Measurements from ENCODE around the gene CEBPG. TPM values are rescaled to one million over a fixed set of nuclear protein-coding genes. Genes with fewer than 3 reads are reported as not detected.

Gene CEBPG
- total RNA-seq, 1 donor from 2014 or later = 19.5 TPM

GRCh38 chr19:33382006-33382405 lies 8.5 kb downstream of the CEBPG start:
- H3K4me3 Mint-ChIP-seq = no peak overlapping the region
- no peaks in the 10 kb centered on the region for H3K9me3 Mint-ChIP-seq
- H3K27ac Mint-ChIP-seq = no peak overlapping the region

DNA sequence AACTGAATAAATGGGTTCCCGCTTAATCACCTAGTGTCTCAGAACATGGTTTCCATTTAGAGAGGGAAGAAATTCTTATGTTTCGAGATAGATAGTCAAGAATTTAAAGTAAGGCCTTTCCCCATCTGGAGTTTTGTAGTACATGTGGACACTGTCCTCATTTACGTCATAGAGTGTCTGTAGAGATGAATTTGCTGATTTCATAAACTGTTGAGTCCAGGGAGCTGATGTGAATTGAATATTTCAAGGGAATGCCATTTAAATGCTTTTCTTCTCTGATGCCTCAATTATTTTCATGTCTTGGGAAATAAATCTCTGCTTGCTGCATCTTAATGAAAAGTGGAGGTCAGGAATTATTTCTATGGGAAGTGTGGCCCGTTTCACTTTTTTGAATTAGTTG lies 9.5 kb downstream of the CEBPG start:
- H3K27ac Mint-ChIP-seq = no peak overlapping the region
- no peak for DNase-seq (ENCODE audit: low spot score in 2 of 2, unreplicated experiment in 2 of 2)

More at GRCh38 chr19:33382006-33382405, 8.5 kb downstream of the CEBPG start:
- Mint-ChIP-seq H3K27me3 (ENCODE audit: low read depth) (no peaks in the 10 kb centered on the region), H3K36me3 (peaks cover 8% of the 10 kb centered on the region), H3K4me1 (no peaks in the 10 kb centered on the region)
- TF ChIP-seq, protein P1, sequence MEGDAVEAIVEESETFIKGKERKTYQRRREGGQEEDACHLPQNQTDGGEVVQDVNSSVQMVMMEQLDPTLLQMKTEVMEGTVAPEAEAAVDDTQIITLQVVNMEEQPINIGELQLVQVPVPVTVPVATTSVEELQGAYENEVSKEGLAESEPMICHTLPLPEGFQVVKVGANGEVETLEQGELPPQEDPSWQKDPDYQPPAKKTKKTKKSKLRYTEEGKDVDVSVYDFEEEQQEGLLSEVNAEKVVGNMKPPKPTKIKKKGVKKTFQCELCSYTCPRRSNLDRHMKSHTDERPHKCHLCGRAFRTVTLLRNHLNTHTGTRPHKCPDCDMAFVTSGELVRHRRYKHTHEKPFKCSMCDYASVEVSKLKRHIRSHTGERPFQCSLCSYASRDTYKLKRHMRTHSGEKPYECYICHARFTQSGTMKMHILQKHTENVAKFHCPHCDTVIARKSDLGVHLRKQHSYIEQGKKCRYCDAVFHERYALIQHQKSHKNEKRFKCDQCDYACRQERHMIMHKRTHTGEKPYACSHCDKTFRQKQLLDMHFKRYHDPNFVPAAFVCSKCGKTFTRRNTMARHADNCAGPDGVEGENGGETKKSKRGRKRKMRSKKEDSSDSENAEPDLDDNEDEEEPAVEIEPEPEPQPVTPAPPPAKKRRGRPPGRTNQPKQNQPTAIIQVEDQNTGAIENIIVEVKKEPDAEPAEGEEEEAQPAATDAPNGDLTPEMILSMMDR (IDR thresholded peaks at IDR 0.05; ENCODE audit: unreplicated experiment) = no peak
- no peak for DNase-seq (ENCODE audit: low spot score in 2 of 2, unreplicated experiment in 2 of 2)

GRCh38 chr19:33383720-33384292 lies 10.3 kb downstream of the CEBPG start:
- TF ChIP-seq, protein P1 (IDR thresholded peaks at IDR 0.05; ENCODE audit: unreplicated experiment) = no peak
- Mint-ChIP-seq H3K36me3 (peaks cover 8% of the 10 kb centered on the region), H3K4me1 (no peaks in the 10 kb centered on the region), H3K27ac (no peak overlapping the region), H3K4me3 (no peak overlapping the region), H3K27me3 (ENCODE audit: low read depth) (no peaks in the 10 kb centered on the region), H3K9me3 (no peaks in the 10 kb centered on the region)
- DNase-seq (ENCODE audit: low spot score in 2 of 2, unreplicated experiment in 2 of 2) = no peak

More for the DNA sequence above, 9.5 kb downstream of the CEBPG start:
- H3K36me3 Mint-ChIP-seq = peaks cover 8% of the 10 kb centered on the region
- H3K4me1 Mint-ChIP-seq = no peaks in the 10 kb centered on the region
- H3K27me3 Mint-ChIP-seq (ENCODE audit: low read depth) = no peaks in the 10 kb centered on the region
- no peaks in the 10 kb centered on the region for H3K9me3 Mint-ChIP-seq
- H3K4me3 Mint-ChIP-seq = no peak overlapping the region
- TF ChIP-seq, protein P1 (IDR thresholded peaks at IDR 0.05; ENCODE audit: unreplicated experiment) = no peak

DNA sequence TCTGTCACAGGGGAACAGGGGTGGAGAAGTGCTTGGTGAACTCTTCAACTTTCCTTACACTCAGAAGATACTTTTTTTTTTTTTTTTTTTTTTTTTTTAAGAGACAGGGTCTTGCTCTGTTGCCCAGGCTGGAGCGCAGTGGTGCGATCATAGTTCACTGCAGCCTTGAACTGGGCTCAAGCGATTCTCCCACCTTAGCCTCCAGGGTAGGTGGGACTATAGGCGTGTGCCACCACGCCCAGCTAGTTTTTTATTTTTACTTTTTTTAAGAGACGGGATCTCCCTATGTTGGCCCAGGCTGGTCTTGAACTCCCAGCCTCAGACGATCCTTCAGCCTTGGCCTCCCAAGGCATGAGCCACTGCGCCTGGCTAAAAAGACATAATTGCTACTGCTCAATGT lies 11.5 kb downstream of the CEBPG start:
- peaks cover 2% of the 10 kb centered on the region for H3K36me3 Mint-ChIP-seq
- H3K27me3 Mint-ChIP-seq (ENCODE audit: low read depth) = no peaks in the 10 kb centered on the region
- H3K4me3 Mint-ChIP-seq = no peak overlapping the region
- TF ChIP-seq, protein P1 (IDR thresholded peaks at IDR 0.05; ENCODE audit: unreplicated experiment) = no peak
- H3K4me1 Mint-ChIP-seq = peaks cover under 1% of the 10 kb centered on the region
- peak overlapping the region; percentile 25 for H3K27ac Mint-ChIP-seq
- no peaks in the 10 kb centered on the region for H3K9me3 Mint-ChIP-seq
- DNase-seq (ENCODE audit: low spot score in 2 of 2, unreplicated experiment in 2 of 2) = no peak

GRCh38 chr19:33385956-33386355 lies 12.4 kb downstream of the CEBPG start:
- Mint-ChIP-seq H3K27me3 (ENCODE audit: low read depth) (no peaks in the 10 kb centered on the region), H3K27ac (no peak overlapping the region), H3K36me3 (peaks cover under 1% of the 10 kb centered on the region), H3K4me1 (peaks cover 3% of the 10 kb centered on the region), H3K4me3 (no peak overlapping the region), H3K9me3 (no peaks in the 10 kb centered on the region)
- TF ChIP-seq, protein P1 (IDR thresholded peaks at IDR 0.05; ENCODE audit: unreplicated experiment) = no peak
- DNase-seq (ENCODE audit: low spot score in 2 of 2, unreplicated experiment in 2 of 2) = no peak
